Upper lobe of right lung (tissue), 1 donor: ENCODE measurements around the gene PARL. TPM values are rescaled to one million over a fixed set of nuclear protein-coding genes. Genes with fewer than 3 reads are reported as not detected.
A peak's percentile ranks its signal among the peaks of the same experiment; 100 is the strongest.

Experiments
- ATAC-seq: fragments of 200-7000 bp; cut with Tn5 transposase; one replicate; pipeline ENCODE4 v1.9.1; 2020; ENCODE audit warnings: mild to moderate bottlenecking, moderate library complexity
- DNase-seq: peaks from one replicate; pipeline ENCODE4 v3.0.0-alpha.2; 2020
- H3K27ac ChIP-seq: fragments of 200-600 bp; one replicate; pipeline ENCODE4 v1.8.0; 2022
- H3K27me3 ChIP-seq: fragments of 200-600 bp; one replicate; pipeline ENCODE4 v1.8.0; 2022; ENCODE audit warnings: mild to moderate bottlenecking
- H3K36me3 ChIP-seq: fragments of 200-600 bp; one replicate; pipeline ENCODE4 v1.8.0; 2022
- H3K4me1 ChIP-seq: fragments of 200-600 bp; one replicate; pipeline ENCODE4 v1.8.0; 2022
- H3K4me3 ChIP-seq: fragments of 200-600 bp; one replicate; pipeline ENCODE4 v1.8.0; 2022; ENCODE audit warnings: mild to moderate bottlenecking
- H3K9me3 ChIP-seq: fragments of 200-600 bp; one replicate; pipeline ENCODE4 v1.8.0; 2022
- CTCF ChIP-seq: fragments of 200-600 bp; IDR thresholded peaks from one replicate; pipeline ENCODE4 v1.8.0; 2022; ENCODE audit warnings: antibody characterized with exemption
- intact Hi-C: fragments of 100-400 bp; cut with DNase I; formaldehyde crosslinking; loops from one replicate; pipeline ENCODE4 v1.11.0; 2022
- microRNA-seq: library from miRNA; unstranded; fragments of <30 nt; microRNA quantifications from one replicate; pipeline ENCODE4 v1.2.0, GENCODE V29; 2020; ENCODE audit warnings: borderline microRNAs expressed
- total RNA-seq: library from RNA; stranded (reverse); fragmentation: NEBNext Ultra II Directional; extraction: Animal tissue kit (Norgen Biotek cat#: 25700); gene quantifications from one replicate; pipeline ENCODE4 v1.2.1, GENCODE V29; 2021
- donor health status: DM: no; HTN: yes; CAD: no; lungs with severe emphysema.

Gene PARL
- total RNA-seq, 1 donor from 2014 or later = 44.8 TPM

GRCh38 chr3:183782576-183783276, 102.0 kb downstream of the PARL start:
- ATAC-seq (no peak), DNase-seq (no peak)
- no peaks in the 10 kb centered on the region for H3K27me3 ChIP-seq
- peaks cover 66% of the 10 kb centered on the region for H3K36me3 ChIP-seq
- no peaks in the 10 kb centered on the region for H3K4me1 ChIP-seq
- no peak for TF ChIP-seq CTCF
- H3K27ac ChIP-seq = no peak overlapping the region
- intact Hi-C loops = no loop called here
- no peak overlapping the region for H3K4me3 ChIP-seq
- no peaks in the 10 kb centered on the region for H3K9me3 ChIP-seq

- no peak overlapping the region for H3K27ac ChIP-seq
- no peak for TF ChIP-seq CTCF
- intact Hi-C loops = no loop called here
- H3K4me3 ChIP-seq = no peak overlapping the region
- no peak for DNase-seq
- no peaks in the 10 kb centered on the region for H3K27me3 ChIP-seq
- peaks cover 66% of the 10 kb centered on the region for H3K36me3 ChIP-seq
- no peak for ATAC-seq
- H3K4me1 ChIP-seq = peaks cover 2% of the 10 kb centered on the region
- no peaks in the 10 kb centered on the region for H3K9me3 ChIP-seq
Observed at GRCh38 chr3:183781246-183781645, 103.4 kb downstream of the PARL start.

- no peaks in the 10 kb centered on the region for H3K9me3 ChIP-seq
- peak; percentile 94 for ATAC-seq
- peaks cover 6% of the 10 kb centered on the region for H3K4me1 ChIP-seq
- H3K27ac ChIP-seq = no peak overlapping the region
- H3K4me3 ChIP-seq = no peak overlapping the region
- peaks cover 61% of the 10 kb centered on the region for H3K36me3 ChIP-seq
- intact Hi-C loops = no loop called here
- DNase-seq = peak; percentile 73
- TF ChIP-seq CTCF = no peak
- H3K27me3 ChIP-seq = no peaks in the 10 kb centered on the region
Observed at GRCh38 chr3:183779896-183780465, 104.7 kb downstream of the PARL start.

Small RNAs within 50 kb of the gene (microRNA-seq; reads per million reads assigned to microRNA genes)
- gene MIR4448 = not detected

Other genes with a start within 250 kb of the PARL start
- gene KLHL24, start 249.3 kb downstream of the PARL start, total RNA-seq = 82.8 TPM
- 30.7 TPM for gene YEATS2, start 187.1 kb downstream of the PARL start, total RNA-seq
- gene MAP6D1, start 59.3 kb downstream of the PARL start, total RNA-seq = 1.2 TPM
- 33.5 TPM for gene ABCC5, start 133.0 kb upstream of the PARL start, total RNA-seq
- gene HTR3D, start 146.9 kb upstream of the PARL start, total RNA-seq = not detected
- gene HTR3C, start 168.2 kb upstream of the PARL start, total RNA-seq = not detected
- not detected for gene HTR3E, start 212.2 kb upstream of the PARL start, total RNA-seq